SHP77 (cell line): Measurements from ENCODE around the gene RGS1.

Experiments used
- DNase-seq, 2 experiments: peaks; one replicate each; lab custom pipeline; 2025; lab: John Stamatoyannopoulos, UW

RGS1 gene

DNA sequence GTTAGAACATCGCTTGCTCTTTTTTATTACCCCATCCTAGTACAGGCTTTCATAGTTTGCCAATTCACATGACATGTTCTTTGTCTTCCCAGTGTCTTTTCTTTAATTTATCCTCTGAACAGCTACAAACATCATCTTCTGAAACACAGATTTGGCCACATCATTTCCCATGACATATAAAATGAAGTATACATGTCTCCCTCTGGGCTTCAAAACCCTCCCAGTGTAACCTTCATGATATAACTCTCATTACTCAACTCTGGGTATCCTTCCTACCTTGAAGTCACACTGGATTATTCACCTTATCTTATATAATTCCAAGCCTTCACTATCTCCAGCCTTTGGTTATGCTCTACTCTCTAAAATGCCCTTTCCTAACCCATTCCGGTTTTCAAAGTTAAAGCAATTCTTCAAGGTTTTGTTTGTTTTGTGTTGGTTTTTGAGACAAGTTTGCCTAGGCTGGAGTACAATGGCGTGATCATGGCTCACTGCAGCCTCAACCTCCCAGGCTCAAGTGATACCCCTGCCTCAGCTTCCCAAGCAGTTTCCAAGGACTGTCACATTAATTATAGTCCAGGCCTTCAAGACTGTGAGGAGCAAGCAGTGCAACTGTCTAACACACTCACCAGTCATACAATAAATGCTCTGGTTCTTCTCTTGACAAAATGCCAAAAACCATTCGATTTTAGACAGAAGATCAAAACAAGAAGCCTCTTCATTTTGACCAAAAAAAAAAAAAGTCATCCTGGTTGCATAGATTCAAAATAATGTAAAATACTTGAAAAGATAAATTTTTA, 5.8 kb downstream of the RGS1 start:
- DNase-seq = no peak

DNA sequence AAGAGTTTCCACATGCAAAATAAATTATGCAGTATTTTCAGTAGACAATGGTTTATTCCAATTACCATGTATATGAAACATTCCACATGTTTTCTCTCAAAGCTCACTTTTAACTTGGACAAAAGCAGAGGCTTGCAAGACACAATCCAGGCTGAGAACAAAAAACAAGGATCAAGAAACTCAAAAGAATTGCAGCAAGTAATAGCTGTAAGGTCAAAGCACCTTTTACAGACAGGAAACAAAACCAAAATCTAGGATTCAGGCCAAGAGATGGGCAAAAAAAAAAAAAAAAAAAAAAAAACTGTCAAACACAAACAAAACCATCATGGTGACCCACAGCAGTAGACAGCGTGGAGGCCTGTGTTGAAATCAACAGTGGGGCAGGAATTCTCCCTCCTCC, 9.3 kb downstream of the RGS1 start:
- no peak for DNase-seq

DNA sequence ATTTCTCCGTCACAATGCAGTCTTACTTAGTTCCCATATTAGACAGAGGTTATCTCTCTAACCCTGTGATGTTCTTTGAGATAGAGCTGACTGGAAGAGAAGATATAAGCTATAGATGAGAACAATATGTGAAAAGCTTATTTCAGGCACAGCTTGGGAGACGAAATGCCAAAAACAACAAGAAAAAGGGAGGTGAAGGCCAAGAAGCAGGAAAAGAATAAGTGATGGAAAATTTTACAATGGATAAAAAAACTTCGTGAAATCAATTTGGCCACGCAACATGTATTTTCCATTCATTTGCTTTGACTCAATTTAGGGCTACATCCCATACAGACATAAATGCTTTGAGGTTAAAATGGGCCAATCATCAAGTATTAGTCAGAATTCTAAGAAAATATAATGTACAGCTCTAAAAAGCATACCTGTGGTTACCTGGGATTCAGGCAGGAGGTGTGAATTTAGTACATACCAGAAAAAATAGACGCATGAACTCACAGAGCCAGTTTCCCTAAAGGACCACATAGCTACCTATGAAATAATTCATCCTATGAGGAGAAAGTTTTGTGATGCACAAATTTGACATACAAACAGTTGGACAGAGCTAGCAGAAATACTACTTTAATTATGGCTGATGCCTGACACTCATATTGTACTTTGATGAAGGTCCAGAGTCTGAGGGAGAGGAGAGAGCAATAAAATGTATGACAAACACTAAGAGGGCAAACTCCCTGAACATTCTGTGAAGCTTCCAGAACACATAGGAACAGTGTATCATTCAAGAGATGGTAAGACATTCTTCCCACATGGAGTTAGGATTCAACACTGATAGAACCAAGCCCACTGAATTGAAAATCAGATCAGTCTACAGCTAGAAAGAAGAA, 12.1 kb downstream of the RGS1 start:
- no peak for DNase-seq

DNA sequence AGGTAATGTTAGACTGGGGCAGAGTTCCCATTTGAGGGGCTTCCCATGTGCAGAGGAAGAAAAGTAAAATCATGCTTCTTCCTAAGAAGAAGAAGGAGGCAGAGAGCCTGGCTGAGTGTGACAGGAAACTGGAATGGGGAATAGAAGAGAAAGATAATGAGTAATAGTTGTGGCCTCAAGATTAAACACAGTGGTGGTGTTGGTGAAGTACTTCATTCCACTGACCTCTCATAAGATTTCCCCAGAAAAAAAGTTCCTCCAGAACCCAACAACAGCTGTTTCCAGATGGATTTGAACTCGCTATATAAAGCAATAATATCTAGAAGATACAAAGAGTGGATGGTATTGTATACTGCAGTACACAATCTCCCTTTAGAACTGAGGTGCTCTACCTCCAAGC, 13.0 kb downstream of the RGS1 start:
- no peak for DNase-seq

DNA sequence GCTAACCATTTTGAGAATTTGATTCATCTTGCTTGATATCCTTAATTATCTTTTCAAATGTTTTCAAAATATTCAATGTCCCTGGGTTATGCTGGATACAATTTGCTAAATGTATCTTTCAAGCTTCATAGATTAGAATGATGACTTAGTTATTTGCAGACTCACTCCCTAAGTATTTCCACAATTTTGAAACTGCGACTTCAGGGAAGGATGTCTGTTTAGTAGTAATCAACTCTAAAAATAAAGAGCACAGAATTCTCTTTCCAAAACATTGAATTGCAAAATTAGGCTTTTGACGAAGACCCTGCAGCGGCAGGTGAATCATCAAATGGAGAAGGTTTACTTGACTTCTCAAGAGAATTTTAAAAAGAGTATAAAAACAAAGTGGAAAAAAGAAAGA, 14.2 kb downstream of the RGS1 start:
- DNase-seq = no peak

DNA sequence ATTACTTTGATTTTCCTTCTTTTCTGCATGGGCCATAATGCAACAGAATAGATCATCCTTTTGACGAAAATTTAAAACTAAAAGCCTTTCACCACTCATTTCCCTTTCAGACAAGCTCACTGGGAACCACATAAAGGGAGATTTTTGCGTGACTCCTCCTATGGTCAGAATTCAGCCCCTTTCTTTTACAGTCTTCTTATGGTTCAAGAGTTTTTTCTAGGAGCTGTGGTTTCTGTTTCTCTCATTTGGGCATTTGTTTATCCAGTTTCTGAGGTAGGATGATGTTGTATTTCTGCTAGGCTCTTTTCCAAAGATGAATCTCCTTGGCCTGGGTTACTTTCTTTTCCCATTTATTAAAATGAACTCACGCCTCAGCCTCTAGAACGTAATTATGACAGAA, 16.9 kb downstream of the RGS1 start:
- DNase-seq = no peak

DNA sequence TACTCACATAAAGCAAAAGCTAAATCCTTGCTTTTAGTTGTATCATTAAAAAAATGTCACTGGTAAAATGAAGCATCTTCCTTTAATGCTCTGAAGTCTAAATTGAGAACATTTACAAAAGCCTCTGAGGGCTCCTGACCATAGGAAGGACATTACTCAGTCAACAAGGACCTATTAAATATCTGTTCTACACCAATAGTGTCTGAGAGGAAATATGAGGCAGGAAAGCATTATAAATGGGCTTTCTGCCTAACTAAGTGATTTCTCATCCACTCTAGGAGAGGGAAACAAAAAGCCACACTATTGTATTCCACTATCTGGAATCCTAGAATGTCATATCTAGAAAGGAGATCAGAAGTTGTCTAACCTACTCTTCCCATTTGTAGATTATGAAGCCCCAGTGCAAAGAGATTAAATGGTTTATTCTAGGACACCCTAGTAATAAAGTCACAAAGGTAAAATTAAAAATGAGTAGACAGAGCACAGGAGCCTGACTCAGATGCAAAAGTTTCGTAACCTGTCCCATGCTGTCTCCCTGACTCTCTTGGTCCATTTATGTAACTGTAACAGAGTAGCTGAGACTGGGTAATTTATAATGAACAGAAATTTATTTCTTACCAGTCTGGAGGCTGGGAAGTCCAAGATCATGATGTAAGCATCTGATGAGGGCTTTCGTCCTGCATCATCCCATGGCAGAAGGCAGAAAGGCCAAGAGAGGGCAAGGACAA, 17.6 kb downstream of the RGS1 start:
- no peak for DNase-seq

DNA sequence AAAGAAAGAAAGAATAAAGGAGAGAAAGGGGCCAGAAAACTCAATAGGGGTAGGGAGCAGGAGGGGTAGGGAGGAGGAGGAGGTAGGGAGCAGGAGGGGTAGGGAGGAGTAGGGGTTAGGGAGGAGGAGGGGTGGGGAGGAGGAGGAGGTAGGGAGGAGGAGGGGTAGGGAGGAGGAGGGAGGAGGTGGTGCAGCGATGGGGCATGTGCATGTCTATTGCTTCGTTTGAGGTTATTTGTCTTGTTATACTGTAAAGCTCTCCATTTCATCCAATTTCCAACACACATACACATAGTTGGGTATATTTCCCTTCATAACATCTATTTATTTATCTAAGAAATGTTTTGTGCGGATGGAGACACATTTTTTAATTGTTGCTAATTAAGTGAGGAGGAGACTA, 19.7 kb downstream of the RGS1 start:
- no peak for DNase-seq

DNA sequence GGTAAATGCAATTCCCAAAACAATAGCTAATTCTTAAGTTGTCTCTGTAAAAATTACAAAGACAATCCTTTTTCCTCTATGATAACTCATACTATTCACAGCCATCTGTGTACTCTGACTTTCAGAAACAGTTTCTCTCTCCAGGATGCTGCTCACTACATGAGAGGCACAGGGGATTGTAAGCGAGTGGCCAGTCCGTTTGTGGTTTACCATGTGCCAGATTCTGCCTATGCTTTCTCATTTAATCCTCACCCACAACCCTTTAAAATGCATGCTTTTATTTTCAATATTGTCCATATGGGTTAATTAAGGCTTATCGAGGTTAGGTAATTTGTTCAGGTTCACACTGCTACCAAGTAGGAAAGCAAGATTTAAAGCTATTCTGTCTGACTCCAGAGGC, 23.0 kb downstream of the RGS1 start:
- no peak for DNase-seq

DNA sequence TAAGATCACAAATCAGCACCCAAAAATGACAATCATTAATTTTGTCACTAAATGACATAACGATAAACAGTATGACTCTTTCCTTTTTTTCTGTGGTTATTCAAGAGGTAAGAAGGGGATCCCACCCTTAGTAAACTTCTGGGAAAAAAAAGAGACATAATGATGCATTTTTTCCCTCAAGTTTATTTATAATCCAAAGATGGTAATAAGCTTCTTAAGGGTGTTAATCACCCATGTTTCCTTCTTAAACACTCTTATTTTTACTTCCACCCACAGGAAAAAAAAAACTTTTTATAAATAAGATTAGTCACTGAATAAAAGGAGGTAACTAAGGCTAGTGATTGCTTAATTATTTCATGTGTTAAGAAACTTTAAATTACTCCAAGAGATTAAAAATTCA, 24.7 kb downstream of the RGS1 start:
- DNase-seq = no peak

DNA sequence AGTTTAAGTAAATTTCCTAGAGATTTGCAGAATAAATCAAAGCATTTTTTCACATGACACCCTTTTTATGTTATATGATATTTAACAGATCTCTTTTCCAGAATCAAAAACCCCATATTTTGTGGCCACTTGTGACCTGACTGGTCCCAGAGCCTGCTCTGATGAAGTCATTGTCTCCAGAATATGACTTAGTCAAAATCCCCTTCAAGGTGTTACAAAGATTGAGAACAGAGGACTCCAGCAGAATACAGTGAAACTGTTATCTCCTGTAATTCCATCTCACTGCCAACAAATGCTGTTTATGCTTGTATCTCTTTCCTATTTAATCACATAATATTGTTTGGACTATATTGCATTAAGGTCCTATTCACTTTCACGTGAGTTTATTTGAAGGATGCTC, 25.6 kb downstream of the RGS1 start:
- DNase-seq = no peak

DNA sequence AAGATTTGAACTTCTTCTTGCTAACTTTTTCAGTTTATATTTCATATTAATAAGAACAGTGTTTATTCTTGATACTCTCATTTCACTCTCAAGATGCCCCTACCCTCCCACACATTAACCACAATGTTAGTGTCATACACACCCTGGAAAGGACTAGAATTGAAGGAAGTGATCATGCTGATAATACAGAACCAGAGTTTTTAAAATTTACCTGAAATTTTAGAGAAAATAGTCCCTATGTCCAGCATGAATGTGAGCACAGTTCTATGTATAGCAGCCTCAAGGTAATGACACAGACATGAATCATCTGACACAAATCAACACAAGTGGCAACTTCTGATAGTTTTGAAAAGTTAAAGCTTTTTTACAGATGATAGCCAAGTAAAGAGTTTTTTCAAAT, 26.0 kb downstream of the RGS1 start:
- no peak for DNase-seq

DNA sequence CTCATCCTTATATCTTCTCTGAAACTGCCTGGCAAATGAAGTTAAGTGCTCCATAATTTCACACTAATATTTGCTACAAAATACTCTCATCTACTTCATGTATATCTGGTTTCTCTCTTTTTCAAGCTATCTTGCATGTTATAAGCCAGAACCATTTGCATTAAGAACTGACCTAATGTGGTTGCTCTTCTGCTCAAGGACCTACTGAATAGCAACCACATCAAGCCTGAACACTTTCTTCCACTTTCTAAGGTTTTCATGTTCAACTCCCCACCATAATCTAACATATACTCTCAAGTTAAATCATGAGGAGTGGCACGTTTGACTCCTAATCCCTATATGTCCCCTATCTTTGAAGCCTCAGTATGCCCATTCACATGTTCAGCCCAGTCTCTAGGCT, 27.2 kb downstream of the RGS1 start:
- DNase-seq = no peak

DNA sequence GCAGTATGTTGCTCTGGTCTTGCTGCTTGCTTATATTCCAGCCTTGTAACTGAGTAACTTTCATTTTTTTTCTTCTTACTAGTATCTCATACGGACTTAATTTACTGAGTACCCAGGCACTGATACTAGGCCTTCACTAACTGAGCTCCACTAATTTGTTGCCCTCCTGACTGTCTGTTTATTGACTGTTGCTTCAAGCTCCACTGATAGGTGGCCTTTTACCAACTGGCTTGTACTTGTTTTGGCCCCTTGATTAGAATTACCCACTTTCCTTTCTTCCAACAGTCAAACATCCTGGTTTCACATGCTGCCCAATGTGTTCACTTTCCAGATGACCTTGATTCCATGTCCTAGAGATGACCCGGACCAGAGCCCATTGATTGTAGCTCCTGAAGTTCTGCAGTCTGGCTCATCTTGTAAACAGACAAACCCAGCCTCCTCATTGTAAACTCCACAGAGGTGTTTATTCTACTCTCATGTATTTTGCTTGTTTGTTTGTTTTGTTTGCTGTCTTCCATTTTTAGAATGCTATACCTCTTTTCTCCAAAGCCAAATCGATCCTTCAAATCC, 27.7 kb downstream of the RGS1 start:
- no peak for DNase-seq

DNA sequence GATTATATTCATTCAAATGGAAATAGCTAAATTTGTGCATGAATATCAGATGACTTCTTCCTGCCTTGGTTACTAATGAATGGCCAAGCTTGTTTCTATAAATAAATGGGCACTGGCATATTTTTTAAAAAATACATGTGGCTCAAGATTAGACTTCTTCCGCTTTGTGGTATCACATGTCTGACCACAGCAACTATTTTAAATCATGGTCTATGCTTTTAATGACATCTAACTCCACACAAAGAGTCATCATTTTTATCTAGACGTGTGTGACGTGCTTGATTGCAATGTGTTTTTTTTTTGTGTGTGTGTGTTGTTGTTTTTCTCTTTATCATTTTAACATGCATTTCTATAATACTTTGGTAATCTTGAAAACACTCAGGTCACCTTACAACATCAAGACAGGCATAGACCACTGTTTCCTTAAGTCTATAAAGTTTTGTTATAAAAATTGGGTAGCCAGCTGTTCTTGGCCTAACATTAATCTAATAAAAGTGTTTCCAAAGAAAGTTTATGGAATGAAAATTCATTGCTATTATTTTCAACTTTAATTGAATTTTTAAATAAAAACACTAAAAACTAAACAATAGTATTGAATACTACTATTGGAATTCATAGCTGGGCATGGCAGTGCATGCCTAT, 29.5 kb downstream of the RGS1 start:
- DNase-seq = no peak

DNA sequence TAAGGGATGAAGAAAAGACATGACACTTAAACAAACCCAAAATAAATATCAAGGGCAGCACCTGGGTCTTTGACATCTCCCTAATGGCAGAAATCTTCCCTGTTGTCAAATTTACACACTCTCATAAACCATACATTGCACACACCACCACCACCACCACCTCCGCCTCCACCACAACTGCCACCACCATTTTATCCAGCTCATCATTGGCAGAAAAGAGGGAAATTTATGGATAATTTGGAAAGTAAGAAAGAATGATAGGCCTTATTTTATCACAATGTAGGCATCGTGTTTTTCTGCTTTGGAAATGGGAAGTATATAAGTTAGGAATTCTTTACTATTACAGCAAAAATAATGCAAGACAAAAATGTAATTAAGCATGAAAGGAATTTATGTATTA, 33.1 kb downstream of the RGS1 start:
- DNase-seq = no peak

DNA sequence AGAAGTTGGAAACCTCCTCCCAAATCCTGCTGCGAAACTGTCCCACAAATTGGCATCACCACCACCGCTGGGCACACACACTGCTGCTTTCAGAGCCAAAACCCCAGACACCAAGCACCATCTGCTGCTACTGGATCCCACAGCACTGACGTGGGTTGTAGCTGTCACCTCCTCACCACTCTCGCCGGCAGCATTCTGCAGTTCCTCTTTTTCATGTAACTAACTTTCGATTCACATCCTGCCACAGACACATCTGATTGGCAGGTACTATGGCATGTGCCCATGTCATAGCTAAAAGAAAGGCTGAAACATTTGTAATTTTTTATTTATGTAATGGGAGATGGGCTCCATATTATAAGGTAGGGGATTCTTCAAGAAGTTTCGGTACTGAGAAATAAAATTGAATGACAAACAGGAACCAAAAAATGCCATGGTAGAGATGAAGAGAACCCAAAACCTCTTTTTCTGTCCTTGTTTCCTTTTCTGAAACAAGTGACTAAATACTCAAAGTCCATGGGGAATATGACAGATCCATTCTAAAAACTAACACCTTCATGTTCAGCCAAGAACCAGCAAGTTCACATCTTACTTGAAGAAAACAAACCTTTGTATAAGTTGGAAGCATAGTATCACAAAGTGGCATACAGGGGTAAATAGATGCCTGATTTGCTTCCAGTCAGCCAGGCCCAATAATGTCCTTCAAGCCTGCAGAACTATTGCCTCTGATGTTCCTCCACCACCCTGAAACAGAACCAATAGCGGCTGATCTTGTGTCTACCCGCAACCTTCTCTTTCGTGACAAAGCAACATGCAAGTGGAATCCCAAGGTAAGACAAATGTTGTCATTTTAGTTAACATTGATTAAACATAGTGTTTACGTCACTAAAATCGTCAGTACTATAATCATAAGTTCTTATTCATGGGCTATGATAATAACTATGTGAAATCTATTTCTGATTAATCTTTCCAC, 33.8 kb downstream of the RGS1 start:
- no peak for DNase-seq

DNA sequence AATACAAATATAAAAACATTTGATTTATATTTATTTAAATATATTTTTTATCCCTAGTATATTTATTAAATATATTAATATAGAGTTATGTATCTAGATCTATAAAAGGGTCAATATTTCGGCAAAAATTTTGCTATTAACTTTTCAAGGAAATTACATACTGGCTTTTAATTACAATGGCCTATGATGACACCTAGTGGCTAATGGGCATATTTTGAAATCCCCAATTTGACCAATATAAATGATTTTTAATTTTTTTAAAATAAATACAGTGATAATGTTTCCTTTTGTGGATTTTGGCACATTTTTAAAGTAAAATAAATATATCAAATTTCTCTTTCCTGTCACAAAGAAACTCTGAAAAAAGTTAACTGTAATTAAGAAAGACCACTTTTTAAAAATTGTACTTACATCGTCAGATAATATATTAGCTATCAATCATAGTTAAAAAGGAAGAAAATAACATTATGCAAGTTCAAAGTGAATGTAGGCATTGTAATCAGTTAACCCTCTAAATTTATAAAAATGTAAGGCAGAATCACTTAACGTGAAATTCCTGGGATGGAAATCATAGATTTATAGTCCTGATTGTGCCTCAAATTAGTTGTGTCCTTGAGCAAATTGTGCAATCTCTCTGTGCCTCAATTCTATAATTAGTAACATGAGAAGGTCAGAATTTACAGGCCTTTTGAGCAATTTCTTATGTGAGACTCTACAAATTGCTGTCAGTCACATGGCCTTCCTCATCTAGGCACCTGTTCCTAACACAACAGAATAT, 34.7 kb downstream of the RGS1 start:
- peak in 1 of 2 experiments; percentile 19 for DNase-seq

DNA sequence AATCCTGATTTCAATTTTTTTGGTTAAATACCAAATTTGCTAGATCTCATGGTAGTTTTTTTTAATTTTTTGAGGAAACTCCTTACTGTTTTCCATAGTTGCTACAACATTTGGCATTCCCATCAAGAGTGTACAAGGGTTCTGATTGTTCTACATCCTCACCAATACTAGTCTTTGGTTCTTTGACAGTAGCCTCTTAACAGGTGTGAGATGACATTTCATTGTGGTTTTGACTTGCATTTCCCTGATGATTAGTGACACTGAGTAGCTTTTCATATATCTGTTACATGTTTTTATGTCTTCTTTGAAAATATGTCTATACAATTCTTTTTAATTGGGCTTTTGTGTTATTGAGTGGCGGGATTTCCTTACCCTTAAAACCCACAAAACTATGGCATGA, 39.5 kb downstream of the RGS1 start:
- DNase-seq = no peak

DNA sequence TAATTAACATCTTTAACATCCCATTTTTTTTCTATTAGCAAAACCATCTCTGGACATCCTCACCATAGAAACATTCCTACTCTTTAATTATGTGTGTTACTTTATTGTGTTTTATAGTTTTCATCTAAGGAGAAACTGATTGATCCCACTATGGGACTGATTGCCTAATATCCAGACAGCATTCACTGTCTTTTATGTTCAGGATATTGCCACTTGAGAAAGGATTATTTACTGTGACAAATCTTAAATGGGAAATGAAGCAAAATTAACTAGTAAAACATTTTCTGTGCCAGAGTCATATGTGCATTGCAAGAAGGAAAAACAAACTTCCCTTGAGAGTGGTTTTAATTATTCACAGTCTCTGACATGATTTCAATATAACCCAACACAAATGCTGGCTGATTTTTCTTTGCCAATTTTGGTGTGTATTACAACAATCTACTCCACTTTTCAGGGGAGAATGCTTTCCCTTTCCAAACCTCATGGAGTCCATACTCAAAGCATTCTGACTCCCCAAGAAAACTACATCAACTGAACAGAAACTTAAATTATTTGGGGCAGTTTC, 44.6 kb downstream of the RGS1 start:
- DNase-seq = no peak
